WERI-Rb-1 (cell line): ENCODE data around the gene METTL15.

Experiments used
- DNase-seq: peaks from one replicate; pipeline ENCODE4 v3.0.0-alpha.2; 2020
- H3K27ac ChIP-seq: fragments of 250-450 bp; sonication (Bioruptor Pico); 2 replicates; pipeline ENCODE4 v1.5.1; 2020; ENCODE audit warnings: mild to moderate bottlenecking, moderate library complexity
- H3K27me3 ChIP-seq: fragments of 250-450 bp; sonication (Bioruptor Pico); 2 replicates; pipeline ENCODE4 v1.5.1; 2021; ENCODE audit warnings: mild to moderate bottlenecking, low read depth, moderate library complexity; ENCODE audit not compliant: insufficient read depth, severe bottlenecking
- H3K36me3 ChIP-seq: fragments of 250-450 bp; sonication (Bioruptor Pico); 2 replicates; pipeline ENCODE4 v1.5.1; 2020; ENCODE audit warnings: mild to moderate bottlenecking, moderate library complexity
- H3K4me3 ChIP-seq: 2 replicates; pipeline ENCODE4 v1.5.1; 2011; ENCODE audit warnings: low read depth, mild to moderate bottlenecking, control low read depth, low read length
- H3K9me3 ChIP-seq: fragments of 250-450 bp; sonication (Bioruptor Pico); 2 replicates; pipeline ENCODE4 v1.5.1; 2021; ENCODE audit warnings: mild to moderate bottlenecking, moderate library complexity; ENCODE audit not compliant: severe bottlenecking
- CTCF ChIP-seq: IDR thresholded peaks from 2 replicates; pipeline ENCODE4 v1.5.1; 2011; ENCODE audit warnings: low read depth, mild to moderate bottlenecking, control low read depth, inconsistent platforms, low read length

METTL15 gene

GRCh38 chr11:28106353-28107043 is 1.7 kb upstream of the METTL15 start:
- Histone ChIP-seq H3K36me3 (no peaks in the 10 kb centered on the region), H3K27me3 (no peaks in the 10 kb centered on the region), H3K9me3 (no peaks in the 10 kb centered on the region), H3K4me3 (peak overlapping the region; percentile 66), H3K27ac (no peak overlapping the region)
- TF ChIP-seq CTCF, result no peak
- no peak for DNase-seq

GRCh38 chr11:28107191-28107749 is 918 bp upstream of the METTL15 start:
- DNase-seq, result peak; percentile 9
- no peak for TF ChIP-seq CTCF
- Histone ChIP-seq H3K36me3 (no peaks in the 10 kb centered on the region), H3K9me3 (no peaks in the 10 kb centered on the region), H3K27me3 (no peaks in the 10 kb centered on the region), H3K4me3 (peak overlapping the region; percentile 66), H3K27ac (peak overlapping the region; percentile 88)

GRCh38 chr11:28108958-28109357 is 770 bp downstream of the METTL15 start:
- Histone ChIP-seq H3K4me3 (peak overlapping the region; percentile 55; the same call in 1 of the 2 replicates), H3K9me3 (no peaks in the 10 kb centered on the region), H3K36me3 (0 out of 2 replicates have a peak, but pooled peaks cover under 1% of the 10 kb centered on the region), H3K27ac (no peak overlapping the region), H3K27me3 (no peaks in the 10 kb centered on the region)
- DNase-seq, result no peak
- no peak for TF ChIP-seq CTCF

GRCh38 chr11:28110108-28110820 is 2.1 kb downstream of the METTL15 start:
- Histone ChIP-seq H3K36me3 (peaks cover 4% of the 10 kb centered on the region; the same call in 1 of the 2 replicates), H3K27me3 (no peaks in the 10 kb centered on the region), H3K9me3 (no peaks in the 10 kb centered on the region), H3K4me3 (peak overlapping the region; percentile 93), H3K27ac (peak overlapping the region; percentile 65)
- peak; percentile 73 for DNase-seq
- TF ChIP-seq CTCF, result no peak

- peak overlapping the region; percentile 65; the same call in 1 of the 2 replicates for H3K27ac ChIP-seq
- no peak for DNase-seq
- no peak for TF ChIP-seq CTCF
Measured at GRCh38 chr11:28110821-28111200, 2.6 kb downstream of the METTL15 start.

More at GRCh38 chr11:28110821-28111200, 2.6 kb downstream of the METTL15 start:
- Histone ChIP-seq H3K36me3 (peaks cover 10% of the 10 kb centered on the region; the same call in 1 of the 2 replicates), H3K4me3 (peak overlapping the region; percentile 93), H3K27me3 (no peaks in the 10 kb centered on the region), H3K9me3 (no peaks in the 10 kb centered on the region)
